GM12878 (cell line): Measurements from ENCODE around the gene WAS.

Source experiments
- TCF7 ChIP-seq: IDR thresholded peaks from 2 replicates; pipeline ENCODE4 v1.6.1; 2014; ENCODE audit warnings: antibody characterized with exemption, borderline replicate concordance
- TF ChIP-seq, protein P1 (sequence below), 3 experiments: IDR thresholded peaks in 2 of 3; conservative IDR thresholded peaks in 1 of 3; 2 replicates each; pipeline ENCODE4 v1.5.1; 2011; ENCODE audit warnings: low read depth in 3 of 3, low read length in 3 of 3, mild to moderate bottlenecking in 3 of 3, control low read depth in 2 of 3, moderate library complexity in 2 of 3, inconsistent platforms in 1 of 3, mixed read lengths in 1 of 3; ENCODE audit not compliant: control insufficient read depth in 2 of 3, insufficient read depth in 1 of 3; ENCODE audit errors: extremely low read depth in 1 of 3

DNA sequence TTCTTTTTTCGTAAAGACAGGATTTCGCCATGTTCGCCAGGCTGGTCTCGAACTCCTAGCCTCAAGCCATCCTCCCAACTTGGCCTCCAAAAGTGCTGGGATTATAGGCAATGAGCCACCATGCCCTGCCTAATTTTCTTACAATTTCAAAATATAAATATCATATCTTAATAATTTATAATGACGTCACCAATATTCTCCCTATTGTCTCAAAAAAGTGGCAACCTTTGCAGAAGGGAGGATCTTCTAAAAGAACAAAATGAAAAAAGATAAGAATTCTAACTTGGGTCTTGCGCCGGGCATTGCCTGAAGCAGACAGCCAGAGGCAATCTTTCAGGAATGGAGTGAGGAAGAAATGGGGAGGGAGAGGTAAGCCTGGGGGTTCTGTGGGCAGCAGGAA, 37.9 kb upstream of the WAS start:
- no peak for TF ChIP-seq TCF7
- TF ChIP-seq, protein P1, sequence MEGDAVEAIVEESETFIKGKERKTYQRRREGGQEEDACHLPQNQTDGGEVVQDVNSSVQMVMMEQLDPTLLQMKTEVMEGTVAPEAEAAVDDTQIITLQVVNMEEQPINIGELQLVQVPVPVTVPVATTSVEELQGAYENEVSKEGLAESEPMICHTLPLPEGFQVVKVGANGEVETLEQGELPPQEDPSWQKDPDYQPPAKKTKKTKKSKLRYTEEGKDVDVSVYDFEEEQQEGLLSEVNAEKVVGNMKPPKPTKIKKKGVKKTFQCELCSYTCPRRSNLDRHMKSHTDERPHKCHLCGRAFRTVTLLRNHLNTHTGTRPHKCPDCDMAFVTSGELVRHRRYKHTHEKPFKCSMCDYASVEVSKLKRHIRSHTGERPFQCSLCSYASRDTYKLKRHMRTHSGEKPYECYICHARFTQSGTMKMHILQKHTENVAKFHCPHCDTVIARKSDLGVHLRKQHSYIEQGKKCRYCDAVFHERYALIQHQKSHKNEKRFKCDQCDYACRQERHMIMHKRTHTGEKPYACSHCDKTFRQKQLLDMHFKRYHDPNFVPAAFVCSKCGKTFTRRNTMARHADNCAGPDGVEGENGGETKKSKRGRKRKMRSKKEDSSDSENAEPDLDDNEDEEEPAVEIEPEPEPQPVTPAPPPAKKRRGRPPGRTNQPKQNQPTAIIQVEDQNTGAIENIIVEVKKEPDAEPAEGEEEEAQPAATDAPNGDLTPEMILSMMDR (IDR thresholded peaks at IDR 0.05 in 2 of 3, conservative IDR thresholded peaks at IDR 0.05 in 1 of 3; ENCODE audit: control insufficient read depth in 2 of 3, extremely low read depth in 1 of 3, insufficient read depth in 1 of 3, low read depth in 3 of 3, low read length in 3 of 3) = no peak
